HepG2 (cell line): ENCODE results near the gene WNT5B. TPM values are rescaled to one million over a fixed set of nuclear protein-coding genes. Genes with fewer than 3 reads are reported as not detected.

Experiments
- ATAC-seq: fragments of 200-7000 bp; cut with Tn5 transposase; 3 replicates; pipeline ENCODE4 v1.9.1; 2020; ENCODE audit warnings: mild to moderate bottlenecking, moderate library complexity
- BruUV-seq: library from RNA; stranded (reverse); fragments of 400-500 nt; replicated peaks from 2 replicates; lab custom pipeline; 2021; lab: Mats Ljungman, UMichigan
- CTCF ChIA-PET: fragments of 300-600 bp; formaldehyde crosslinking; extraction: SDS; loops from one replicate; lab custom pipeline; 2021; ENCODE audit warnings: low total read pairs, inconsistent platforms, low intra/inter-chr PET ratio; lab: Yijun Ruan, JAX
- POLR2A ChIA-PET: fragments of 350-600 bp; sonication (Branson Sonifier 250); formaldehyde crosslinking; loops from one replicate; lab custom pipeline; 2020; ENCODE audit warnings: antibody characterized with exemption, inconsistent platforms; lab: Yijun Ruan, JAX
- DNase-seq: peaks from one replicate; pipeline ENCODE4 v3.0.0-alpha.2; 2015; ENCODE audit warnings: low spot score
- FAIRE-seq: peaks from 3 replicates; lab custom pipeline; 2011; peaks lifted over from hg19 to GRCh38; lab: Jason Lieb, UNC
- H2AFZ ChIP-seq: one replicate; pipeline ENCODE4 v1.6.1; 2011; ENCODE audit warnings: low read length, inconsistent platforms
- H3K27ac ChIP-seq: fragments of 300-600 bp; 3 replicates; pipeline ENCODE4 v1.8.0; 2011; ENCODE audit warnings: mixed run types, mild to moderate bottlenecking, mixed read lengths, low read length, inconsistent platforms; ENCODE audit not compliant: insufficient read depth; ENCODE audit errors: extremely low read length
- H3K27me3 ChIP-seq, 2 experiments: fragments of 200-600 bp in 1 of 2; 2 replicates in 1 of 2; 3 replicates in 1 of 2; pipeline versions ENCODE4 v1.6.0 to v1.8.0; 2011; ENCODE audit warnings: low read length in 2 of 2, mild to moderate bottlenecking in 2 of 2, moderate library complexity in 2 of 2, inconsistent platforms in 1 of 2; ENCODE audit not compliant: insufficient read depth in 2 of 2, control insufficient read depth in 1 of 2
- H3K36me3 ChIP-seq, 2 experiments: fragments of 200-600 bp in 1 of 2; replicated peaks in 1 of 2; 2 replicates in 1 of 2; 3 replicates in 1 of 2; pipeline versions ENCODE4 v1.5.1 to v1.8.0; 2011; ENCODE audit warnings: low read length in 2 of 2, inconsistent platforms in 1 of 2; ENCODE audit not compliant: insufficient read depth in 2 of 2, control insufficient read depth in 1 of 2
- H3K4me1 ChIP-seq: 2 replicates; pipeline ENCODE4 v1.5.1; 2012; ENCODE audit warnings: low read length, inconsistent platforms; ENCODE audit not compliant: insufficient read depth
- H3K4me2 ChIP-seq: 2 replicates; pipeline ENCODE4 v1.6.0; 2011; ENCODE audit warnings: low read depth, low read length, inconsistent platforms
- H3K4me3 ChIP-seq, 3 experiments: fragments of 200-600 bp in 1 of 3; sonication (generic), shearing (Covaris generic) in 1 of 3; replicated peaks in 1 of 3; 2 replicates each; pipeline ENCODE4 v1.5.1; 2011 to 2016; ENCODE audit warnings: low read length in 3 of 3, inconsistent platforms in 2 of 3, low read depth in 2 of 3, mild to moderate bottlenecking in 2 of 3, control low read depth in 1 of 3, mixed read lengths in 1 of 3; ENCODE audit not compliant: insufficient read depth in 1 of 3
- H3K79me2 ChIP-seq: one replicate; pipeline ENCODE4 v1.6.1; 2011; ENCODE audit warnings: low read length, inconsistent platforms; ENCODE audit not compliant: insufficient read depth
- H3K9ac ChIP-seq: 2 replicates; pipeline ENCODE4 v1.6.0; 2011; ENCODE audit warnings: mild to moderate bottlenecking, low read depth, low read length, inconsistent platforms; ENCODE audit not compliant: insufficient read depth
- H3K9me3 ChIP-seq: 2 replicates; pipeline ENCODE4 v1.5.1; 2012; ENCODE audit warnings: mild to moderate bottlenecking, low read length
- H4K20me1 ChIP-seq: 2 replicates; pipeline ENCODE4 v1.6.0; 2011; ENCODE audit warnings: inconsistent platforms, mild to moderate bottlenecking, low read length, moderate library complexity; ENCODE audit not compliant: insufficient read depth
- AKAP8 ChIP-seq: sonication (generic); formaldehyde crosslinking; IDR thresholded peaks from 2 replicates; pipeline ENCODE4 v1.5.1; 2020; ENCODE audit warnings: mild to moderate bottlenecking, missing genetic modification reagents
- BRCA1 ChIP-seq: sonication (generic); formaldehyde crosslinking; IDR thresholded peaks from 2 replicates; pipeline ENCODE4 v1.4.0; 2020; ENCODE audit warnings: missing genetic modification reagents
- FOSL2 ChIP-seq: sonication (generic); formaldehyde crosslinking; IDR thresholded peaks from 2 replicates; pipeline ENCODE4 v1.4.0; 2020; ENCODE audit warnings: missing genetic modification reagents
- PAF1 ChIP-seq: IDR thresholded peaks from 2 replicates; pipeline ENCODE4 v1.6.1; 2016; ENCODE audit warnings: missing genetic modification reagents, missing compliant biosample characterization
- POGK ChIP-seq: sonication (generic); formaldehyde crosslinking; conservative IDR thresholded peaks from 2 replicates; pipeline ENCODE4 v1.8.0; 2022; ENCODE audit warnings: mild to moderate bottlenecking, moderate library complexity, missing genetic modification reagents
- SNAPC2 ChIP-seq: sonication (generic); formaldehyde crosslinking; IDR thresholded peaks from 2 replicates; pipeline ENCODE4 v1.8.1; 2022; ENCODE audit warnings: mild to moderate bottlenecking, missing genetic modification reagents
- SRF ChIP-seq: IDR thresholded peaks from 2 replicates; pipeline ENCODE4 v1.6.1; 2011; ENCODE audit warnings: mild to moderate bottlenecking, low read depth, low read length, moderate library complexity
- TBX3 ChIP-seq: fragments of 450-650 bp; IDR thresholded peaks from 2 replicates; pipeline ENCODE4 v1.6.1; 2017; ENCODE audit warnings: antibody characterized with exemption, mild to moderate bottlenecking, inconsistent platforms, borderline replicate concordance
- TSC22D2 ChIP-seq: sonication (generic); formaldehyde crosslinking; IDR thresholded peaks from 2 replicates; pipeline ENCODE4 v1.5.1; 2020; ENCODE audit warnings: missing genetic modification reagents, mild to moderate bottlenecking, borderline replicate concordance
- ZFP62 ChIP-seq: sonication (generic); formaldehyde crosslinking; IDR thresholded peaks from 2 replicates; pipeline ENCODE4 v1.4.0; 2020; ENCODE audit warnings: missing genetic modification reagents
- ZNF232 ChIP-seq: sonication (generic); formaldehyde crosslinking; IDR thresholded peaks from 2 replicates; pipeline ENCODE4 v1.4.0; 2020; ENCODE audit warnings: missing genetic modification reagents, borderline replicate concordance
- ZNF552 ChIP-seq: sonication (generic); formaldehyde crosslinking; IDR thresholded peaks from 2 replicates; pipeline ENCODE4 v1.9.0; 2022; ENCODE audit warnings: missing genetic modification reagents, mild to moderate bottlenecking, borderline replicate concordance
- ZNF766 ChIP-seq: sonication (generic); formaldehyde crosslinking; IDR thresholded peaks from 2 replicates; pipeline ENCODE4 v1.5.0; 2020; ENCODE audit warnings: missing genetic modification reagents, borderline replicate concordance
- ZNF768 ChIP-seq: sonication (generic); formaldehyde crosslinking; IDR thresholded peaks from 2 replicates; pipeline ENCODE4 v1.4.0; 2020; ENCODE audit warnings: missing genetic modification reagents
- WGBS: methylation state at CpG from one replicate; pipeline ENCODE4 v1.1.6; 2017; ENCODE audit warnings: low lambda C conversion rate; 5-methylcytosine and 5-hydroxymethylcytosine counted together
- in situ Hi-C: cut with HindIII; loops from 2 replicates; pipeline ENCODE4 v1.10.0; 2017; ENCODE audit warnings: low pct_unique_long_range_greater_than_20kb; ENCODE audit not compliant: extremely low pct_ligation_motif_present
- intact Hi-C: fragments of 100-400 bp; cut with micrococcal nuclease; formaldehyde crosslinking; loops from one replicate; pipeline ENCODE4 v1.10.0; 2022; ENCODE audit not compliant: unreplicated experiment
- polyA plus RNA-seq, 8 experiments: library from polyadenylated mRNA; depleted of rRNA in 3 of 8; stranded (reverse) in 7 of 8; unstranded in 1 of 8; fragments of >200 nt; fragmentation: Illumina TruSeq in 4 of 8; extraction: Trizol in 4 of 8; gene quantifications; 2 replicates each; pipeline versions ENCODE4 v1.2.1 to v1.2.3, GENCODE V29; 2011 to 2016; ENCODE audit warnings: low read depth in 4 of 8, missing spikeins in 1 of 8, mixed read lengths in 1 of 8; ENCODE audit not compliant: insufficient read depth in 1 of 8
- total RNA-seq, 5 experiments: library from RNA; depleted of rRNA; stranded (reverse); fragments of >200 nt; fragmentation: Illumina TruSeq; extraction: Trizol; gene quantifications; 2 replicates each; pipeline ENCODE4 v1.2.3, GENCODE V29; 2016; ENCODE audit warnings: low read depth in 1 of 5
- TF ChIP-seq, protein P1 (sequence below): sonication (generic); formaldehyde crosslinking; IDR thresholded peaks from 2 replicates; pipeline ENCODE4 v1.5.0; 2020; ENCODE audit warnings: mild to moderate bottlenecking, missing genetic modification reagents
- TF ChIP-seq, protein P2 (sequence below): sonication (generic); formaldehyde crosslinking; IDR thresholded peaks from 2 replicates; pipeline ENCODE4 v1.4.0; 2020; ENCODE audit warnings: missing genetic modification reagents

The WNT5B gene
- total and polyA plus RNA-seq, 2 of the 13 experiments (the other 11 are each of a cell fraction or from before 2014, with no cell fraction given) = 0.04 TPM; not detected in 1

DNA sequence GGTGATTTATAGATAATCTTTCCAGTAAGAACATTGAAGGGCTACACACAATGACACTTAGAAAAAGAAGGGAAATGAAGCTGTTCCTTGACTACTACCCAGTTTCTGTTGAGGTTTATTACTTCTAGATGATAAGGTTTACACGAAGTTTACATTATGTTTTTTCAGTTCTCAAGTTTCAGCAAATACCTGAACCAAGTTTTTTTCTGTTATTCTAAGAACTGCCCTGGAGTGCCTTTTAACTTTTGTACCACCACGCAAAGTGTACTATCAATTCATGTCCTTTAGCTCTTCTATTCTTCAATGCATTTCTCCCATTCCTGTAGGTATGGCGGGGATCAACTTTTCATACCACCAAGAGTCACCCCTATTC lies 40.5 kb upstream of the WNT5B start (continued):
- TF ChIP-seq, protein P1, sequence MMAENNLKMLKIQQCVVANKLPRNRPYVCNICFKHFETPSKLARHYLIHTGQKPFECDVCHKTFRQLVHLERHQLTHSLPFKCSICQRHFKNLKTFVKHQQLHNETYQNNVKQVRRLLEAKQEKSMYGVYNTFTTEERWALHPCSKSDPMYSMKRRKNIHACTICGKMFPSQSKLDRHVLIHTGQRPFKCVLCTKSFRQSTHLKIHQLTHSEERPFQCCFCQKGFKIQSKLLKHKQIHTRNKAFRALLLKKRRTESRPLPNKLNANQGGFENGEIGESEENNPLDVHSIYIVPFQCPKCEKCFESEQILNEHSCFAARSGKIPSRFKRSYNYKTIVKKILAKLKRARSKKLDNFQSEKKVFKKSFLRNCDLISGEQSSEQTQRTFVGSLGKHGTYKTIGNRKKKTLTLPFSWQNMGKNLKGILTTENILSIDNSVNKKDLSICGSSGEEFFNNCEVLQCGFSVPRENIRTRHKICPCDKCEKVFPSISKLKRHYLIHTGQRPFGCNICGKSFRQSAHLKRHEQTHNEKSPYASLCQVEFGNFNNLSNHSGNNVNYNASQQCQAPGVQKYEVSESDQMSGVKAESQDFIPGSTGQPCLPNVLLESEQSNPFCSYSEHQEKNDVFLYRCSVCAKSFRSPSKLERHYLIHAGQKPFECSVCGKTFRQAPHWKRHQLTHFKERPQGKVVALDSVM (CRISPR knock-in tag) = no peak
- TF ChIP-seq PAF1 (CRISPR knock-in tag) (no peak), ZNF232 (CRISPR knock-in tag) (no peak)

DNA sequence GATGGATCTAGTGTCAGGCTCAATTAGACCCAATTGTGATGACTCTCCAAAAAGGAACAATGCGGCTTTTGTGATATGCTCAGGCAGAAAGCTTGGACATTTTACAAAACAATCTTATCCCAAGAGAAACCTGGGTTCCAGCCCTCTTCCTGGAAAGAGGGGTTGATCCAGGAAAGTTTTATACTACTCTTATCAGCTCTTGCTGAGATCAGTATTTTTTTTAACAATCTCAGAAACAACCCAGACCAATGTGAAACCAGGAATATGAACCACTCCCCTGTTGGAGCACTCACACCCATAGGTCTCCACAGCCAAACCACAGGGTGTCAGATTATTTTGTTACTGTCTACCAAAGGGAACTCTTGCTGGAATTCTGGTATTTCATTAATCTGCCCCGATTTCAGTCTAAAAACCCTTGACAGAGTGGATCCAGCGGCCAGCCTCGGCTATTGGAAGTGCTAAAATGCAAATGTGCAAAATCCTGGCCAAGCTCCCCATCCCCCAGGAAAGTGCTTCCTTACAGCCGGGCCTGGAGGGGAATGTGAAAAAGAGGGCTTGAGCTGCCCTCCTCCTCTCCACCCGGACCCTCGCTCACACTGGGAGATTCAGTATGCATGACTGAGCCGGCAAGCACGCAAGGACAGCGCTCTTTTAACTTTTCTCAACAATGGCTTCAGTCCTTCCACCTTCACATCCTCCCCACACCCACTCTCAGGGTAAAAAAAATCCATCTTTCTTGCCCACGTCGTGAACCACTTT lies 38.6 kb upstream of the WNT5B start:
- H3K79me2 ChIP-seq = peaks cover 26% of the 10 kb centered on the region
- POLR2A ChIA-PET = no interaction called here
- CTCF ChIA-PET = no interaction called here
- TF ChIP-seq TSC22D2 (CRISPR knock-in tag) (no peak), ZFP62 (CRISPR knock-in tag) (no peak), BRCA1 (CRISPR knock-in tag) (no peak), ZNF552 (CRISPR knock-in tag) (no peak), SRF (no peak), POGK (CRISPR knock-in tag) (no peak), ZNF768 (CRISPR knock-in tag) (no peak), SNAPC2 (no peak), TBX3 (no peak), ZNF766 (no peak), AKAP8 (CRISPR knock-in tag) (no peak), FOSL2 (CRISPR knock-in tag) (no peak)
- TF ChIP-seq, protein P2, sequence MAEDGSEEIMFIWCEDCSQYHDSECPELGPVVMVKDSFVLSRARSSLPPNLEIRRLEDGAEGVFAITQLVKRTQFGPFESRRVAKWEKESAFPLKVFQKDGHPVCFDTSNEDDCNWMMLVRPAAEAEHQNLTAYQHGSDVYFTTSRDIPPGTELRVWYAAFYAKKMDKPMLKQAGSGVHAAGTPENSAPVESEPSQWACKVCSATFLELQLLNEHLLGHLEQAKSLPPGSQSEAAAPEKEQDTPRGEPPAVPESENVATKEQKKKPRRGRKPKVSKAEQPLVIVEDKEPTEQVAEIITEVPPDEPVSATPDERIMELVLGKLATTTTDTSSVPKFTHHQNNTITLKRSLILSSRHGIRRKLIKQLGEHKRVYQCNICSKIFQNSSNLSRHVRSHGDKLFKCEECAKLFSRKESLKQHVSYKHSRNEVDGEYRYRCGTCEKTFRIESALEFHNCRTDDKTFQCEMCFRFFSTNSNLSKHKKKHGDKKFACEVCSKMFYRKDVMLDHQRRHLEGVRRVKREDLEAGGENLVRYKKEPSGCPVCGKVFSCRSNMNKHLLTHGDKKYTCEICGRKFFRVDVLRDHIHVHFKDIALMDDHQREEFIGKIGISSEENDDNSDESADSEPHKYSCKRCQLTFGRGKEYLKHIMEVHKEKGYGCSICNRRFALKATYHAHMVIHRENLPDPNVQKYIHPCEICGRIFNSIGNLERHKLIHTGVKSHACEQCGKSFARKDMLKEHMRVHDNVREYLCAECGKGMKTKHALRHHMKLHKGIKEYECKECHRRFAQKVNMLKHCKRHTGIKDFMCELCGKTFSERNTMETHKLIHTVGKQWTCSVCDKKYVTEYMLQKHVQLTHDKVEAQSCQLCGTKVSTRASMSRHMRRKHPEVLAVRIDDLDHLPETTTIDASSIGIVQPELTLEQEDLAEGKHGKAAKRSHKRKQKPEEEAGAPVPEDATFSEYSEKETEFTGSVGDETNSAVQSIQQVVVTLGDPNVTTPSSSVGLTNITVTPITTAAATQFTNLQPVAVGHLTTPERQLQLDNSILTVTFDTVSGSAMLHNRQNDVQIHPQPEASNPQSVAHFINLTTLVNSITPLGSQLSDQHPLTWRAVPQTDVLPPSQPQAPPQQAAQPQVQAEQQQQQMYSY (CRISPR knock-in tag) = no peak

More for the DNA sequence above, 38.6 kb upstream of the WNT5B start:
- Histone ChIP-seq H3K4me3 (no peak overlapping the region), H3K9ac (no peak overlapping the region), H3K27ac (no peak overlapping the region), H3K9me3 (no peaks in the 10 kb centered on the region), H4K20me1 (peaks cover 17% of the 10 kb centered on the region; the same call in 1 of the 2 replicates), H2AFZ (no peak overlapping the region), H3K4me2 (peak overlapping the region; percentile 20), H3K4me1 (peaks cover 44% of the 10 kb centered on the region), H3K27me3 (no peaks in the 10 kb centered on the region; a peak in 1 of 5 replicates), H3K36me3 (no peaks in the 10 kb centered on the region)
- no TSS peak for BruUV-seq
- in situ Hi-C loops (loop anchor here (5.0 to 25.0 kb wide), 2 partner anchors 73 to 1028 kb away; no protein-coding TSS in a partner anchor), intact Hi-C loops (no loop called here)
- DNase-seq (no peak), ATAC-seq (no peak), FAIRE-seq (no peak)
- whole genome bisulfite sequencing = 92% methylated on average over 12 of the region's 12 CpGs
